Measurements from ENCODE around the gene UBE2H.

Gene UBE2H

DNA sequence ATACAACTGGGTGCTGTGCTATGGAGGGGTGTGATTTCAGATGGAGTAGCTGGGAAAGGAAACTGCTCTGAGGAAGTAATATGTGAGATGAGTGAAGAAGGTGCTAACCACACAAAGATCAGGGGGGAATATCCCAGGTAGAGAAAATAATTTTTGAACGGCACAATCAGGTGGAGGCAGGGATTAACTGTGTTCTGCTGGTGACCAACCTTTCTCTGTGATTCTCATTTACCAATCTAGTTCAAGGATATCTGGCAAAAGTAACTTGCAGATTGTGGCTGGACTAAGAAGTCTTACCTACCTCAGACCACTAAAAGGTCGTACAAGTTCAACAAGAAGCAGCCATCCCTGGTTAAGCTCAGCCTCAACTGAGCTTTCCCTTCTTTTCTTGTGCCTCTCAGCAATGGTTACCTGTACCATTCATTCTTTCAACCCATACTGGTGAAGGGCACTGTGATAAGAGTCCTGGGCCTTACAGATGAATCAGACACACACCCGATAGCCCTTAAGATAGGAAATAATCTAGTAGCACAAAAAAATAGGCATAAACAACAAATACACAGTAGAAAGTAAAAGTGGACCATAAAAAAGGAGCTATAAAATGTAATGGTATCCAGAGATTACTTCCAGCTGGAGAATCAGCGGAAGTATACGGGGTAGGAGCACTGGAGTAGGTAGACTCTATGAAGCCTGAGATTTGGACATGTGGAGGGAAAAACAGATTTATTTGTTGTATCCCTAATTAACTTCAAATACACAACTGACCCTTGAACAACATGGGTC lies 96.6 kb downstream of the UBE2H start (continued):
- TF ChIP-seq ZNF792 (tag by site-specific recombination; IDR thresholded peaks at IDR 0.05) (no peak), ZNF335 (tag by site-specific recombination; conservative IDR thresholded peaks at IDR 0.05) (0 out of 2 replicates have a peak, but pooled peaks have one; percentile 27), ZNF837 (tag by site-specific recombination; IDR thresholded peaks at IDR 0.05) (no peak), ZNF404 (tag by site-specific recombination; IDR thresholded peaks at IDR 0.05) (no peak), ZNF24 (tag by site-specific recombination; IDR thresholded peaks at IDR 0.05) (no peak), ZNF654 (tag by site-specific recombination; IDR thresholded peaks at IDR 0.05; ENCODE audit: low read depth) (no peak), PRDM1 (tag by site-specific recombination; IDR thresholded peaks at IDR 0.05) (0 out of 2 replicates have a peak, but pooled peaks have one; percentile 23), ZNF184 (tag by site-specific recombination; IDR thresholded peaks at IDR 0.05) (no peak), ZEB2 (tag by site-specific recombination; IDR thresholded peaks at IDR 0.05) (no peak), TCF7L2 (IDR thresholded peaks at IDR 0.05; ENCODE audit: borderline replicate concordance, low read depth, low read length) (no peak), ZNF785 (tag by site-specific recombination; IDR thresholded peaks at IDR 0.05) (no peak), ZNF221 (tag by site-specific recombination; IDR thresholded peaks at IDR 0.05; ENCODE audit: borderline replicate concordance) (no peak)
- TF ChIP-seq, protein P1, sequence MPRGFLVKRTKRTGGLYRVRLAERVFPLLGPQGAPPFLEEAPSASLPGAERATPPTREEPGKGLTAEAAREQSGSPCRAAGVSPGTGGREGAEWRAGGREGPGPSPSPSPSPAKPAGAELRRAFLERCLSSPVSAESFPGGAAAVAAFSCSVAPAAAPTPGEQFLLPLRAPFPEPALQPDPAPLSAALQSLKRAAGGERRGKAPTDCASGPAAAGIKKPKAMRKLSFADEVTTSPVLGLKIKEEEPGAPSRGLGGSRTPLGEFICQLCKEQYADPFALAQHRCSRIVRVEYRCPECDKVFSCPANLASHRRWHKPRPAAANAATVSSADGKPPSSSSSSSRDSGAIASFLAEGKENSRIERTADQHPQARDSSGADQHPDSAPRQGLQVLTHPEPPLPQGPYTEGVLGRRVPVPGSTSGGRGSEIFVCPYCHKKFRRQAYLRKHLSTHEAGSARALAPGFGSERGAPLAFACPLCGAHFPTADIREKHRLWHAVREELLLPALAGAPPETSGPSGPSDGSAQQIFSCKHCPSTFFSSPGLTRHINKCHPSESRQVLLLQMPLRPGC (tag by site-specific recombination; IDR thresholded peaks at IDR 0.05): no peak
- TF ChIP-seq, protein P2, sequence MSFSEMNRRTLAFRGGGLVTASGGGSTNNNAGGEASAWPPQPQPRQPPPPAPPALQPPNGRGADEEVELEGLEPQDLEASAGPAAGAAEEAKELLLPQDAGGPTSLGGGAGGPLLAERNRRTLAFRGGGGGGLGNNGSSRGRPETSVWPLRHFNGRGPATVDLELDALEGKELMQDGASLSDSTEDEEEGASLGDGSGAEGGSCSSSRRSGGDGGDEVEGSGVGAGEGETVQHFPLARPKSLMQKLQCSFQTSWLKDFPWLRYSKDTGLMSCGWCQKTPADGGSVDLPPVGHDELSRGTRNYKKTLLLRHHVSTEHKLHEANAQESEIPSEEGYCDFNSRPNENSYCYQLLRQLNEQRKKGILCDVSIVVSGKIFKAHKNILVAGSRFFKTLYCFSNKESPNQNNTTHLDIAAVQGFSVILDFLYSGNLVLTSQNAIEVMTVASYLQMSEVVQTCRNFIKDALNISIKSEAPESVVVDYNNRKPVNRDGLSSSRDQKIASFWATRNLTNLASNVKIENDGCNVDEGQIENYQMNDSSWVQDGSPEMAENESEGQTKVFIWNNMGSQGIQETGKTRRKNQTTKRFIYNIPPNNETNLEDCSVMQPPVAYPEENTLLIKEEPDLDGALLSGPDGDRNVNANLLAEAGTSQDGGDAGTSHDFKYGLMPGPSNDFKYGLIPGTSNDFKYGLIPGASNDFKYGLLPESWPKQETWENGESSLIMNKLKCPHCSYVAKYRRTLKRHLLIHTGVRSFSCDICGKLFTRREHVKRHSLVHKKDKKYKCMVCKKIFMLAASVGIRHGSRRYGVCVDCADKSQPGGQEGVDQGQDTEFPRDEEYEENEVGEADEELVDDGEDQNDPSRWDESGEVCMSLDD (tag by site-specific recombination; IDR thresholded peaks at IDR 0.05): no peak

DNA sequence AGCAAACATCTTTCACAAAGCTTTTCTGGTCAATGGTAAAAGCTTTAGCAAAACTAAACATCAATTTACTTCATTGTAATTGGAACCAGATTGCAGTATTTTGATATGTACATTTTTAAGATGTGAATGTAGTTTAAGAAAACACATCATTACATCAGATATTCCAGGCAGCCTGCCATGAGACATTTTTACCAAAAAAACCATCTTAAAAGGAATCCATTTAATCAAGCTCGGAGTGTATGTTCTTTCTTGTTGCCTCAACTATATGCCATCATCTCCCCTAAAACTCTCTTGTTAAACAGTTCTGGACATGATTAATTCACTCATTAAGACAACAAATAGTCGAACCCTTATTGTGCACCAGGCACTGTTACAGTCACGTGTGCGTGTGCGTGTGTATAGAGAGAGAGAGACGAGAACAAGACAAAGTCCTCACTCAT lies 97.5 kb downstream of the UBE2H start:
- TF ChIP-seq ZEB2 (tag by site-specific recombination; IDR thresholded peaks at IDR 0.05) (0 out of 2 replicates have a peak, but pooled peaks have one; percentile 27), ZNF521 (tag by site-specific recombination; IDR thresholded peaks at IDR 0.05) (no peak), ZNF549 (tag by site-specific recombination; IDR thresholded peaks at IDR 0.05) (no peak), ZNF335 (tag by site-specific recombination; conservative IDR thresholded peaks at IDR 0.05) (no peak), ZNF214 (tag by site-specific recombination; IDR thresholded peaks at IDR 0.05; ENCODE audit: borderline replicate concordance) (no peak), ZNF558 (tag by site-specific recombination; IDR thresholded peaks at IDR 0.05) (no peak)
- TF ChIP-seq, protein P3, sequence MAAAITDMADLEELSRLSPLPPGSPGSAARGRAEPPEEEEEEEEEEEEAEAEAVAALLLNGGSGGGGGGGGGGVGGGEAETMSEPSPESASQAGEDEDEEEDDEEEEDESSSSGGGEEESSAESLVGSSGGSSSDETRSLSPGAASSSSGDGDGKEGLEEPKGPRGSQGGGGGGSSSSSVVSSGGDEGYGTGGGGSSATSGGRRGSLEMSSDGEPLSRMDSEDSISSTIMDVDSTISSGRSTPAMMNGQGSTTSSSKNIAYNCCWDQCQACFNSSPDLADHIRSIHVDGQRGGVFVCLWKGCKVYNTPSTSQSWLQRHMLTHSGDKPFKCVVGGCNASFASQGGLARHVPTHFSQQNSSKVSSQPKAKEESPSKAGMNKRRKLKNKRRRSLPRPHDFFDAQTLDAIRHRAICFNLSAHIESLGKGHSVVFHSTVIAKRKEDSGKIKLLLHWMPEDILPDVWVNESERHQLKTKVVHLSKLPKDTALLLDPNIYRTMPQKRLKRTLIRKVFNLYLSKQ (tag by site-specific recombination; IDR thresholded peaks at IDR 0.05; ENCODE audit: borderline replicate concordance): no peak
- TF ChIP-seq, protein P4, sequence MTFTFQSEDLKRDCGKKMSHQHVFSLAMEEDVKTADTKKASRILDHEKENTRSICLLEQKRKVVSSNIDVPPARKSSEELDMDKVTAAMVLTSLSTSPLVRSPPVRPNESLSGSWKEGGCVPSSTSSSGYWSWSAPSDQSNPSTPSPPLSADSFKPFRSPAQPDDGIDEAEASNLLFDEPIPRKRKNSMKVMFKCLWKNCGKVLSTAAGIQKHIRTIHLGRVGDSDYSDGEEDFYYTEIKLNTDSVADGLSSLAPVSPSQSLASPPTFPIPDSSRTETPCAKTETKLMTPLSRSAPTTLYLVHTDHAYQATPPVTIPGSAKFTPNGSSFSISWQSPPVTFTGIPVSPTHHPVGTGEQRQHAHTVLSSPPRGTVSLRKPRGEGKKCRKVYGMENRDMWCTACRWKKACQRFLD (tag by site-specific recombination; IDR thresholded peaks at IDR 0.05): no peak
- TF ChIP-seq, protein P5, sequence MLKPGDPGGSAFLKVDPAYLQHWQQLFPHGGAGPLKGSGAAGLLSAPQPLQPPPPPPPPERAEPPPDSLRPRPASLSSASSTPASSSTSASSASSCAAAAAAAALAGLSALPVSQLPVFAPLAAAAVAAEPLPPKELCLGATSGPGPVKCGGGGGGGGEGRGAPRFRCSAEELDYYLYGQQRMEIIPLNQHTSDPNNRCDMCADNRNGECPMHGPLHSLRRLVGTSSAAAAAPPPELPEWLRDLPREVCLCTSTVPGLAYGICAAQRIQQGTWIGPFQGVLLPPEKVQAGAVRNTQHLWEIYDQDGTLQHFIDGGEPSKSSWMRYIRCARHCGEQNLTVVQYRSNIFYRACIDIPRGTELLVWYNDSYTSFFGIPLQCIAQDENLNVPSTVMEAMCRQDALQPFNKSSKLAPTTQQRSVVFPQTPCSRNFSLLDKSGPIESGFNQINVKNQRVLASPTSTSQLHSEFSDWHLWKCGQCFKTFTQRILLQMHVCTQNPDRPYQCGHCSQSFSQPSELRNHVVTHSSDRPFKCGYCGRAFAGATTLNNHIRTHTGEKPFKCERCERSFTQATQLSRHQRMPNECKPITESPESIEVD (tag by site-specific recombination; IDR thresholded peaks at IDR 0.05): peak; percentile 97
- no peak overlapping the region for H3K4me3 ChIP-seq (ENCODE audit: low read depth, low read length)
- CTCF ChIA-PET: interaction anchor here (0.6 to 0.7 kb wide), 2 partner anchors 25 to 91 kb away, joined by 3 read pairs; no protein-coding TSS in a partner anchor
- POLR2A ChIA-PET: no interaction called here
- no peak overlapping the region for H3K27ac ChIP-seq (ENCODE audit: extremely low read depth, low read depth, low read length)
- peaks cover 21% of the 10 kb centered on the region for H3K4me1 ChIP-seq (ENCODE audit: control insufficient read depth, insufficient read depth, low read length)
- no peaks in the 10 kb centered on the region for H3K36me3 ChIP-seq (ENCODE audit: control insufficient read depth in 2 of 2, insufficient read depth in 1 of 2, low read length in 2 of 2)
- no peaks in the 10 kb centered on the region for H3K9me3 ChIP-seq (ENCODE audit: control insufficient read depth, insufficient read depth, low read depth, low read length)

Data from HEK293 (cell line).